ENCODE measurements around the gene GALNT16.

GALNT16 gene

GRCh38 chr14:69337984-69338383 lies 78.0 kb downstream of the GALNT16 start:
- DNase-seq (ENCODE audit: low read depth) = no peak

GRCh38 chr14:69339426-69339825 lies 79.5 kb downstream of the GALNT16 start:
- DNase-seq (ENCODE audit: low read depth) = no peak

- DNase-seq (ENCODE audit: low read depth) = no peak
Observed at GRCh38 chr14:69342928-69343525, 83.1 kb downstream of the GALNT16 start.

- no peak for DNase-seq (ENCODE audit: low read depth)
Observed at GRCh38 chr14:69344171-69344570, 84.2 kb downstream of the GALNT16 start.

GRCh38 chr14:69345402-69345801 lies 85.4 kb downstream of the GALNT16 start:
- no peak for DNase-seq (ENCODE audit: low read depth)

GRCh38 chr14:69346710-69347109 lies 86.8 kb downstream of the GALNT16 start:
- DNase-seq (ENCODE audit: low read depth) = no peak

GRCh38 chr14:69349091-69349777 lies 89.3 kb downstream of the GALNT16 start:
- no peak for DNase-seq (ENCODE audit: low read depth)

- no peak for DNase-seq (ENCODE audit: low read depth)
Observed at GRCh38 chr14:69350892-69351291, 90.9 kb downstream of the GALNT16 start.

GRCh38 chr14:69351385-69351784 lies 91.4 kb downstream of the GALNT16 start:
- DNase-seq (ENCODE audit: low read depth) = no peak

GRCh38 chr14:69351911-69352310 lies 92.0 kb downstream of the GALNT16 start:
- DNase-seq (ENCODE audit: low read depth) = no peak

- DNase-seq (ENCODE audit: low read depth) = no peak
Observed at GRCh38 chr14:69353168-69353567, 93.2 kb downstream of the GALNT16 start.

- peak; percentile 48 for DNase-seq (ENCODE audit: low read depth)
Observed at GRCh38 chr14:69354383-69355153, 94.6 kb downstream of the GALNT16 start.

GRCh38 chr14:69355154-69355597 lies 95.2 kb downstream of the GALNT16 start:
- no peak for DNase-seq (ENCODE audit: low read depth)

GRCh38 chr14:69355607-69356281 lies 95.8 kb downstream of the GALNT16 start:
- DNase-seq (ENCODE audit: low read depth) = no peak

GRCh38 chr14:69356903-69357543 lies 97.1 kb downstream of the GALNT16 start:
- no peak for DNase-seq (ENCODE audit: low read depth)

- DNase-seq (ENCODE audit: low read depth) = no peak
Observed at GRCh38 chr14:69357544-69358200, 97.7 kb downstream of the GALNT16 start.

GRCh38 chr14:69358233-69358963 lies 98.4 kb downstream of the GALNT16 start:
- DNase-seq (ENCODE audit: low read depth) = peak; percentile 2

GRCh38 chr14:69358966-69359365 lies 99.0 kb downstream of the GALNT16 start:
- DNase-seq (ENCODE audit: low read depth) = no peak

GRCh38 chr14:69360438-69361108 lies 100.6 kb downstream of the GALNT16 start:
- DNase-seq (ENCODE audit: low read depth) = no peak

- DNase-seq (ENCODE audit: low read depth) = no peak
Observed at GRCh38 chr14:69363055-69363454, 103.1 kb downstream of the GALNT16 start.

All from stimulated activated CD4-positive, alpha-beta T cell treated with anti-CD3 and anti-CD28 coated beads, Interleukin-2, amount 100 ng/mL, for 4 hours (primary cell).